Measurements from ENCODE around the gene LRRC74B. TPM values are rescaled to one million over a fixed set of nuclear protein-coding genes. Genes with fewer than 3 reads are reported as not detected.
"Not testable (repeated sequence)": the region's sequence is repeated elsewhere in the genome, so short reads cannot be mapped to it uniquely, and the experiment has no call there.

The LRRC74B gene
- total and polyA plus RNA-seq, 9 donors: 0.02 to 3.0 (median 0.31) TPM; not detected in 3

DNA sequence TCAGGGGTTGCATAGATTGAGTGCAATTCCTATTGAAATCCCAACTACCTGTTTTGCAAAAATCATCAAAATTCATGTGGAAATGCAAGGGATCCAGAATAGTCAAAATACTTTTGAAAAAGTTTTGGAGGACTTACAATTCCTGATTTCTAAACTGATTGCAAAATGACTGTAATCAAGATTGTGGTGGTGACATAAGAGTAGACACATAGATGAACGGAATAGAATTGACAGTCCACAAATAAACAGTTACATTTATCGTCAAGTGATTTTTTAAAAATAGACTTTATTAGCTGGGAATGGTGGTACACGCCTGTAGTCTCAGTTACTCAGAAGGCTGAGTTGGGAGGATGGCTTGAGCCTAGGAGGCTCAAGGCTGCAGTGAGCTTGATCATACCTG, 10.8 kb upstream of the LRRC74B start:
- intact Hi-C loops (cut with DNase I): no loop called here
- H3K36me3 ChIP-seq: no peaks in the 10 kb centered on the region
- no peak for DNase-seq
- H3K27me3 ChIP-seq: no peaks in the 10 kb centered on the region
- no peak overlapping the region for H3K4me3 ChIP-seq
- WGBS, 3 donors: 91 to 95% (median 94%) methylated on average over 3 of the region's 3 CpGs
- H3K9me3 ChIP-seq: no peaks in the 10 kb centered on the region
- TF ChIP-seq EP300 (IDR thresholded peaks at IDR 0.05): no peak
- TF ChIP-seq, protein P1, sequence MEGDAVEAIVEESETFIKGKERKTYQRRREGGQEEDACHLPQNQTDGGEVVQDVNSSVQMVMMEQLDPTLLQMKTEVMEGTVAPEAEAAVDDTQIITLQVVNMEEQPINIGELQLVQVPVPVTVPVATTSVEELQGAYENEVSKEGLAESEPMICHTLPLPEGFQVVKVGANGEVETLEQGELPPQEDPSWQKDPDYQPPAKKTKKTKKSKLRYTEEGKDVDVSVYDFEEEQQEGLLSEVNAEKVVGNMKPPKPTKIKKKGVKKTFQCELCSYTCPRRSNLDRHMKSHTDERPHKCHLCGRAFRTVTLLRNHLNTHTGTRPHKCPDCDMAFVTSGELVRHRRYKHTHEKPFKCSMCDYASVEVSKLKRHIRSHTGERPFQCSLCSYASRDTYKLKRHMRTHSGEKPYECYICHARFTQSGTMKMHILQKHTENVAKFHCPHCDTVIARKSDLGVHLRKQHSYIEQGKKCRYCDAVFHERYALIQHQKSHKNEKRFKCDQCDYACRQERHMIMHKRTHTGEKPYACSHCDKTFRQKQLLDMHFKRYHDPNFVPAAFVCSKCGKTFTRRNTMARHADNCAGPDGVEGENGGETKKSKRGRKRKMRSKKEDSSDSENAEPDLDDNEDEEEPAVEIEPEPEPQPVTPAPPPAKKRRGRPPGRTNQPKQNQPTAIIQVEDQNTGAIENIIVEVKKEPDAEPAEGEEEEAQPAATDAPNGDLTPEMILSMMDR (IDR thresholded peaks at IDR 0.05): no peak
- TF ChIP-seq POLR2A (IDR thresholded peaks at IDR 0.05): no peak
- H3K4me1 ChIP-seq (ENCODE audit: insufficient read depth): peaks cover 7% of the 10 kb centered on the region
- H3K27ac ChIP-seq: no peak overlapping the region

DNA sequence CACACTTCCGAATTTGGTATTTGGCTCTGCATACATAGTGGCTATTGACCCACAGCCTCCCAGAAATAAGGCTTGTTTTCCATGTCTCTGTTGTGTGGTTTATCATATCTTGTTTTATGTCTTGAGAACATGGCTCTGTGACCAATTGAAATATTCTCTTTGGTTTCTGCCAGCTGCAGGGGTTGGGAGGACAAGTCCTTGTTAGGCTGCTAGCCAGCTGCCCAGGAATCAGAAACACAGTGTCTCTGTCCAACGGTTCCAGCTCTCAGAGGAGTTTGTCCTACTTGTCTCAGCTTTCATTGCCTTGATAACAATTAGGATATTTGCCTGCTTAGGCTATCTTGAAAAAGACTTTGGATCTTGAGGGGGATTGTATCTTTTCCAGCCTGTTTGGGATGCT, 7.3 kb upstream of the LRRC74B start:
- no peaks in the 10 kb centered on the region for H3K27me3 ChIP-seq
- H3K27ac ChIP-seq: no peak overlapping the region
- WGBS, 3 donors: 4 to 7% (median 6%) methylated on average over 2 of the region's 2 CpGs
- no peaks in the 10 kb centered on the region for H3K9me3 ChIP-seq
- H3K36me3 ChIP-seq: no peaks in the 10 kb centered on the region
- intact Hi-C loops (cut with DNase I): no loop called here
- no peak overlapping the region for H3K4me3 ChIP-seq
- no peak for TF ChIP-seq EP300 (IDR thresholded peaks at IDR 0.05)
- TF ChIP-seq, protein P1 (IDR thresholded peaks at IDR 0.05): no peak
- TF ChIP-seq POLR2A (IDR thresholded peaks at IDR 0.05): no peak
- no peak for DNase-seq
- H3K4me1 ChIP-seq (ENCODE audit: insufficient read depth): peaks cover 3% of the 10 kb centered on the region

DNA sequence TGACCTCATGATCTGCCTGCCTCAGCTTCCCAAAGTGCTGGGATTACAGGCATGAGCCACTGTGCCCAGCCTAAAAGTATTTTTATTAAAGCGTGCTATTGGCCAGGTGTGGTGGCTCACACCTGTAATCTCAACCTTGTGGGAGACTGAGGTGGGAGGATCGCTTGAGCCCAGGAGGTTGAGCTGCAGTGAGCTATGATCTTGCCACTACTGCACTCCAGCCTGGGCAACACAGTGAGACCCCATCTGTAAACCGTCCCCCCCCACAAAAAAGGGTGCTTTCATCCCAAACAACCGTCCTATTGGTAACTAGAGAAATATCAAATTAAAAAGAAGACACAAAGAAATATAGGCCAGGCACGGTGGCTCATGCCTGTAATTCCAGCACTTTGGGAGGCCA, 6.6 kb upstream of the LRRC74B start:
- H3K27ac ChIP-seq; H3K9me3 ChIP-seq; H3K27me3 ChIP-seq; H3K4me1 ChIP-seq (ENCODE audit: insufficient read depth); H3K36me3 ChIP-seq; H3K4me3 ChIP-seq; intact Hi-C loops (cut with DNase I); DNase-seq: not testable (repeated sequence)
- 89 to 95% (median 92%) methylated on average over 5 of the region's 5 CpGs for WGBS, 3 donors

DNA sequence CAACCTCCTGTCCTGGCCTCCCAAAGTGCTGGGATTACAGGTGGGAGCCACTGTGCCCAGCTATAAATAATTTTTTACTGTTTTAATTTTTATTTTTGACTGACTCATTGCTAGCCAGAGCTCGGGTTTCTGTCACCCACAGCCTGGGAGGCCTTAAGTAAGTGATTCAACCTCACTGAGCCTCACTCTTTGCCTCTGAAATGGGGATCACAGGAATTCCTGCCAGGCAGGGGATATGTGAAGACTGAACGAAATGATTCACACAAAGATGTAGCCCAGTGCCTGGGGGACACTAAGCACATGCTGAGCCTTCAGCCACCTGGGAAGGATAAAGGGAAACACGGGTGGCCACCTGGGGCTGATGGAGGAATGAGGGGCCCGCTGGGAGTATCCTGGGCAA, 3.8 kb upstream of the LRRC74B start:
- Histone ChIP-seq H3K36me3 (no peaks in the 10 kb centered on the region), H3K27ac (no peak overlapping the region), H3K9me3 (no peaks in the 10 kb centered on the region), H3K4me3 (no peak overlapping the region), H3K27me3 (no peaks in the 10 kb centered on the region), H3K4me1 (ENCODE audit: insufficient read depth) (peaks cover 7% of the 10 kb centered on the region)
- TF ChIP-seq EP300 (IDR thresholded peaks at IDR 0.05) (no peak), POLR2A (IDR thresholded peaks at IDR 0.05) (no peak)
- TF ChIP-seq, protein P1 (IDR thresholded peaks at IDR 0.05): no peak
- DNase-seq: no peak
- intact Hi-C loops (cut with DNase I): no loop called here
- 87 to 88% (median 88%) methylated on average over 4 of the region's 4 CpGs for WGBS, 3 donors

DNA sequence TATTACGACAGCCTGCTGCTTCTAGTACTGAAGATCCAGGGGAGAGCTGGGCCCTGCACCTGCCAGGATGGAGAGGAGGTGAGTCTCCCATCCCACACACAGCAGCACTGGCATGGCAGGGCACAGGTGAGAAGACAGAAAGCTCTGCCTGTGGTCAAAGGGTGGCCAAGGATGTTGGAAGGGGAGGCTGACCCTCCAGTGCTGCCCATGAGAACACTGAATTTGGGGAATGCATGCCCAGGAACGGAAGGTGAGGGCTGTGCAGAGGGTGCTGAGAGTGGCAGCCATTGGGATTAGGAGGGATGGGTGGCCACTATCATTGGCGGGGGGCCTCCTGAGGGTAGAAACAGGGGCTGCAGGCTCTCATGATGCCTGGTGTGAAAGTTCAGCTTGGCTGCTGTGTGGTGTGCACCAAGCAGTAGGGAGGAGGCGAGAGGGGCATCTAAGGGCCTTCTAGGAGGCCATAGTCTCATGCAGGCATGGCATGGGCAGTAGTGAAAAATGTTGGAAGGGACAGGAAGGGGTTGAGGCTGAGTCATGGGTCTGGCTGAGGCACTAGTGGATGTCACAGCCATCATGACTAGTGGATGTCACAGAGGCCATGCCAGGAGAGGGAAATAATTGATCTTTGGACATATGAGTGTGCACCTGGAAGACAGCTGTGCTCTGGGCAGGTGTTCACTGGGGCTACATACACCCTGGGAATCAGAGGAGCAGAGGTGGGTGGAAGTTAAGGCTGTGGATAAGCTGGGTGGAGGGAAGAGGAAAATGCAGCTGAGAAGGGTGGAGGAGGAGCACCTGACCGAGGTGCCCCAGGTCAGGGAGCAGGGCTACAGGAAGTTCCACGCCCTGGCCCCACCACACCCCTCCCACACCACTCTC, 2.5 kb upstream of the LRRC74B start:
- TF ChIP-seq, protein P1 (IDR thresholded peaks at IDR 0.05): no peak
- TF ChIP-seq POLR2A (IDR thresholded peaks at IDR 0.05) (no peak), EP300 (IDR thresholded peaks at IDR 0.05) (no peak)
- whole genome bisulfite sequencing, 3 donors: 89 to 91% (median 91%) methylated on average over 6 of the region's 6 CpGs
- Histone ChIP-seq H3K4me1 (ENCODE audit: insufficient read depth) (peaks cover 6% of the 10 kb centered on the region), H3K9me3 (no peaks in the 10 kb centered on the region), H3K27ac (no peak overlapping the region), H3K27me3 (no peaks in the 10 kb centered on the region), H3K4me3 (no peak overlapping the region), H3K36me3 (no peaks in the 10 kb centered on the region)
- intact Hi-C loops (cut with DNase I): no loop called here
- DNase-seq: no peak
